ENCODE results near the gene SPATA21. TPM values are rescaled to one million over a fixed set of nuclear protein-coding genes. Genes with fewer than 3 reads are reported as not detected.

Gene SPATA21
- total RNA-seq, 1 experiment from 2014 or later = not detected

GRCh38 chr1:16433030-16433429, 4.2 kb downstream of the SPATA21 start:
- Histone ChIP-seq H4K20me1 (ENCODE audit: control insufficient read depth, insufficient read depth, insufficient read length) (no peaks in the 10 kb centered on the region), H3T11ph (ENCODE audit: low read length) (no peak overlapping the region), H3K27me3 (ENCODE audit: insufficient read depth, low read length) (no peaks in the 10 kb centered on the region), H2BK12ac (ENCODE audit: insufficient read length, low read depth, low read length) (no peak overlapping the region), H2BK120ac (ENCODE audit: low read depth, low read length, poor library complexity, severe bottlenecking) (no peak overlapping the region), H3K56ac (ENCODE audit: insufficient read length, low read depth, low read length) (no peak overlapping the region), H3K4me2 (ENCODE audit: insufficient read depth, insufficient read length, low read length) (no peak overlapping the region), H4K5ac (ENCODE audit: insufficient read length, low read depth, low read length) (no peak overlapping the region), H4K8ac (replicated peaks; ENCODE audit: insufficient read length, low read depth, low read length) (no peak overlapping the region), H2BK20ac (ENCODE audit: low read depth, low read length, poor library complexity, severe bottlenecking) (no peak overlapping the region), H3K9ac (ENCODE audit: extremely low read depth, insufficient read length, low read length) (no peak overlapping the region), H4K91ac (ENCODE audit: insufficient read length, low read depth, low read length) (no peak overlapping the region), H3K79me2 (ENCODE audit: insufficient read depth, low read length) (no peaks in the 10 kb centered on the region), H3K4ac (ENCODE audit: low read depth, low read length) (no peak overlapping the region), H2AFZ (ENCODE audit: low read length) (no peak overlapping the region), H3K23ac (ENCODE audit: insufficient read length, low read depth, low read length) (no peak overlapping the region), H2AK5ac (ENCODE audit: insufficient read length, low read length) (no peak overlapping the region), H3K9me3 (ENCODE audit: control insufficient read depth, low read depth, low read length) (no peaks in the 10 kb centered on the region), H3K18ac (ENCODE audit: insufficient read length, low read depth, low read length) (no peak overlapping the region), H2BK15ac (ENCODE audit: low read depth, low read length) (no peak overlapping the region), H2BK5ac (ENCODE audit: insufficient read length, low read length) (no peak overlapping the region), H3K79me1 (ENCODE audit: insufficient read depth, low read depth, low read length, poor library complexity, severe bottlenecking) (no peaks in the 10 kb centered on the region), H3K27ac (ENCODE audit: insufficient read length, low read depth, low read length) (no peak overlapping the region), H3K4me1 (ENCODE audit: insufficient read depth, low read length) (peaks cover 4% of the 10 kb centered on the region; the same call in 1 of the 2 replicates), H3K23me2 (ENCODE audit: insufficient read length, low read depth, low read length, poor library complexity, severe bottlenecking) (no peaks in the 10 kb centered on the region), H3K14ac (ENCODE audit: insufficient read depth, low read length) (no peak overlapping the region)
- no peak for TF ChIP-seq CTCF (conservative IDR thresholded peaks at IDR 0.05)
- Mint-ChIP-seq H3K27me3 (ENCODE audit: low read depth) (peaks cover 11% of the 10 kb centered on the region), H3K36me3 (ENCODE audit: insufficient read depth in 1 of 3, low read depth in 3 of 3) (no peaks in the 10 kb centered on the region), H3K9me3 (no peaks in the 10 kb centered on the region; a peak in 1 of 5 replicates), H3K4me3 (no peak overlapping the region), H3K27ac (no peak overlapping the region), H3K4me1 (peaks cover 7 to 9% of the 10 kb centered on the region in 2 experiments)
- no CpG with 5 or more reads among the region's 9 CpGs for WGBS (ENCODE audit: extremely low coverage, insufficient read length, low lambda C conversion rate)
- DNase-seq = no peak
